Activated CD8-positive, alpha-beta T cell treated with anti-CD3 and anti-CD28 coated beads for 36 hours (primary cell): Measurements from ENCODE around the gene IQSEC2. TPM values are rescaled to one million over a fixed set of nuclear protein-coding genes. Genes with fewer than 3 reads are reported as not detected.

Experiments
- ATAC-seq: fragments of 200-7000 bp; cut with Tn5 transposase; one replicate; pipeline ENCODE4 v1.10.0; 2021; ENCODE audit warnings: mild to moderate bottlenecking, moderate library complexity
- CTCF ChIA-PET: fragments of 350-600 bp; sonication (Branson Sonifier 250); formaldehyde crosslinking; loops from one replicate; lab custom pipeline; 2021; ENCODE audit warnings: antibody characterized with exemption; lab: Charles Lee
- POLR2A ChIA-PET: fragments of 350-600 bp; sonication (Branson Sonifier 250); formaldehyde crosslinking; loops from one replicate; lab custom pipeline; 2021; ENCODE audit warnings: antibody characterized with exemption; lab: Charles Lee
- DNase-seq: peaks from one replicate; pipeline ENCODE4 v3.0.0-alpha.2; 2020
- H3K27ac Mint-ChIP-seq: one replicate; pipeline ENCODE4 v1.8.0; 2021; ENCODE audit warnings: mild to moderate bottlenecking, mixed read lengths
- H3K27me3 Mint-ChIP-seq: one replicate; pipeline ENCODE4 v1.8.0; 2021; ENCODE audit warnings: mixed read lengths
- H3K36me3 Mint-ChIP-seq: one replicate; pipeline ENCODE4 v1.8.0; 2021; ENCODE audit warnings: low read depth, mixed read lengths
- H3K4me1 Mint-ChIP-seq: one replicate; pipeline ENCODE4 v1.8.0; 2021; ENCODE audit warnings: low read depth, mixed read lengths
- H3K4me3 Mint-ChIP-seq: one replicate; pipeline ENCODE4 v1.8.0; 2021; ENCODE audit warnings: mild to moderate bottlenecking, moderate library complexity, mixed read lengths
- H3K9me3 Mint-ChIP-seq: one replicate; pipeline ENCODE4 v1.8.0; 2021; ENCODE audit warnings: mixed read lengths
- CTCF ChIP-seq: fragments of 200-600 bp; IDR thresholded peaks from one replicate; pipeline ENCODE4 v1.8.0; 2022; ENCODE audit warnings: antibody characterized with exemption, mild to moderate bottlenecking
- intact Hi-C: fragments of 100-400 bp; cut with micrococcal nuclease; formaldehyde crosslinking; loops from one replicate; pipeline ENCODE4 v1.10.0; 2022
- total RNA-seq, 2 experiments: library from RNA; stranded (reverse); gene quantifications; one replicate each; pipeline ENCODE4 v1.2.3, GENCODE V29; 2021

The IQSEC2 gene
- total RNA-seq, 2 experiments from 2014 or later = 0.05 to 0.07 TPM

GRCh38 chrX:53237056-53237455 is 44.3 kb downstream of the IQSEC2 start:
- H3K9me3 Mint-ChIP-seq = no peaks in the 10 kb centered on the region
- intact Hi-C loops = no loop called here
- no peaks in the 10 kb centered on the region for H3K27me3 Mint-ChIP-seq
- no peak for TF ChIP-seq CTCF
- CTCF ChIA-PET = interaction anchor here (1.0 kb wide), 1 partner anchor 47 kb away, joined by 3 read pairs; no protein-coding TSS in a partner anchor
- H3K36me3 Mint-ChIP-seq = no peaks in the 10 kb centered on the region
- ATAC-seq = no peak
- no peak for DNase-seq
- H3K27ac Mint-ChIP-seq = no peak overlapping the region
- H3K4me3 Mint-ChIP-seq = no peak overlapping the region
- peaks cover 10% of the 10 kb centered on the region for H3K4me1 Mint-ChIP-seq
- POLR2A ChIA-PET = interaction anchor here (1.2 kb wide), 1 partner anchor 12 kb away, joined by 3 read pairs; no protein-coding TSS in a partner anchor

DNA sequence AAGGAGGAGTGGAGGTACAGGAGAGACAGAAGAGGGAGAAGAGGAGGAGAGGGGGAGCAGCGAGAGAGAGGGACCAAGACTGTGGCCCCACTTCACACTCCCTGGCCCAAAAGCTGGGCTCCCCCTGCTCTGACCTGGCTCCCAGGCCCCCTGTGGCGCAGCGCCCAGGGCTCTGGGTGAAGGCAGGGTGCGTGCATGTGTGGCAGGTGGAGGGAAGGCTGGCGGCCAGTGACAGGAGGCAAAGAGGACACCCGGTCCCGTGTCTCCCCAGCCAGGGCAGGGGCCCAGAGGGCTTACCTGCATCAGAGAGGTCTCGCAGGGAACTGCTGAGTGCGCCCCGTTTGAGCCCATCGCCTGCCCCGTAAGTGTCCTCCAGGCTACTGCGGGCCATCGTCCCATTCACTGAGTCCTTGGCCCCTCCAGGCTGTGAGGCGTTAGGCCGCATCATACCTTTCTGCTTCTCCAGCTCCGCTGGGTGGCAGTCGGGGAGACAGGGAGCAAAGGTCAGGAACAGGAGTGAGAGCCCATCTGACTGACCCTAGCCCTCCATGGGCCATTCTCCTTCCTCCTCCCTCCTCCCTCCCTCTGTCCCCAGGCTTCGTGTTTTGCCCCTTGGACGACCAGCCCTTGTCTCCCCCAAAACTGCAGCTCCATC is 45.2 kb downstream of the IQSEC2 start:
- CTCF ChIA-PET = no interaction called here
- ATAC-seq = no peak
- no peak for TF ChIP-seq CTCF
- no peaks in the 10 kb centered on the region for H3K36me3 Mint-ChIP-seq
- no peak for DNase-seq
- POLR2A ChIA-PET = interaction anchor here (1.2 kb wide), 1 partner anchor 11 kb away, joined by 3 read pairs; no protein-coding TSS in a partner anchor
- H3K27ac Mint-ChIP-seq = no peak overlapping the region
- H3K4me3 Mint-ChIP-seq = no peak overlapping the region
- H3K27me3 Mint-ChIP-seq = no peaks in the 10 kb centered on the region
- H3K9me3 Mint-ChIP-seq = no peaks in the 10 kb centered on the region
- intact Hi-C loops = no loop called here
- H3K4me1 Mint-ChIP-seq = peaks cover 6% of the 10 kb centered on the region

- ChIA-PET POLR2A (no interaction called here), CTCF (no interaction called here)
- no peak for ATAC-seq
- Mint-ChIP-seq H3K9me3 (no peaks in the 10 kb centered on the region), H3K36me3 (no peaks in the 10 kb centered on the region), H3K27me3 (no peaks in the 10 kb centered on the region), H3K4me1 (peaks cover 6% of the 10 kb centered on the region), H3K4me3 (no peak overlapping the region), H3K27ac (no peak overlapping the region)
- DNase-seq = no peak
- TF ChIP-seq CTCF = no peak
- intact Hi-C loops = no loop called here
Measured at GRCh38 chrX:53235566-53235965, 45.8 kb downstream of the IQSEC2 start.

DNA sequence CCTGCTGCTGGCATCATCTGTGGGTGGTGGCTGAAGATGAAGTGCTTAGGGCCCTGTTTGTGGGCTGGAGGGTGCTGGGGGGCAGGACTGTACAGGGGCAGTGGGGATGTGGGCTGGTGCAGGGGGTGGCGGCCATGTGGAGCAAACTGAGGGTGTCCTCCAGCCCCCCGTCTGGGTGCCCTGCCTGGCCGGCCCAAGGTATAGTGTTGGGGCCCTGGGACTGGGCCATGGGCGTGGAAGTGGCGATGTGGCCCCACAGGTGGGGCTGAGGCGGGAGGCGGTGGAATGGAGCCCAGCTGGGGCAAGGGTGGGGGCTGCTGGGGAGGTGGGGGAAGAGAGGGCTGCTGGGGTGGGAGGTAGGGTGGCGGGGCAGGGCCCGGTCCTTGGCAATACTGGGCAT is 46.9 kb downstream of the IQSEC2 start:
- CTCF ChIA-PET = no interaction called here
- Mint-ChIP-seq H3K27me3 (no peaks in the 10 kb centered on the region), H3K4me1 (peaks cover 5% of the 10 kb centered on the region), H3K36me3 (no peaks in the 10 kb centered on the region), H3K4me3 (no peak overlapping the region), H3K9me3 (no peaks in the 10 kb centered on the region), H3K27ac (no peak overlapping the region)
- intact Hi-C loops = no loop called here
- POLR2A ChIA-PET = no interaction called here
- DNase-seq (no peak), ATAC-seq (no peak)
- no peak for TF ChIP-seq CTCF

DNA sequence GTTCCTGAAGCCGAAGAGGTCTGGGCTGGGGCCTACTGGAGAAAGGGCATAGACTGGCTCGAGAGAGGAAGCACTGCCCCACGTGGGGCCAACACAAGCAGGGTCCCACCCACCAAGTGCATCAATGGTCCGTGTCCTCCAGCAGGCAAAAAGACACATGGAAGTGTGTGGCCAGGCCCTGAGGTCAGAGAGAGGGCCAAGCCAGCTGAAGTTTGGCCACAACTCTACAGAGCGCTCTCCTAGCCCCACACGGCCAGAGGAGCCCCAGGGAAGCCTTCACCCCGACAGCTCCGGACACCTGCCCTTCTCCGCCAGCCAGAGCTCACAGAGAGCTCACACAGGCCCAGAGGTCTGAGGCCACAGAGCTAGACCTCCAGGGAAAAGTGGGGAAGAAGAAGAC is 47.8 kb downstream of the IQSEC2 start:
- no peaks in the 10 kb centered on the region for H3K27me3 Mint-ChIP-seq
- H3K4me1 Mint-ChIP-seq = no peaks in the 10 kb centered on the region
- H3K9me3 Mint-ChIP-seq = no peaks in the 10 kb centered on the region
- no peak overlapping the region for H3K4me3 Mint-ChIP-seq
- CTCF ChIA-PET = no interaction called here
- DNase-seq (no peak), ATAC-seq (no peak)
- no peak for TF ChIP-seq CTCF
- intact Hi-C loops = no loop called here
- no peak overlapping the region for H3K27ac Mint-ChIP-seq
- POLR2A ChIA-PET = no interaction called here
- H3K36me3 Mint-ChIP-seq = no peaks in the 10 kb centered on the region
